Nephron (organoid): ENCODE results near the gene PLP2.
A peak's percentile ranks its signal among the peaks of the same experiment; 100 is the strongest.

Experiments
- H3K27ac Mint-ChIP-seq, 3 experiments: 2 replicates each; pipeline ENCODE4 v1.8.0; 2020; ENCODE audit warnings: mixed read lengths in 3 of 3, mild to moderate bottlenecking in 2 of 3, moderate library complexity in 1 of 3
- H3K27me3 Mint-ChIP-seq: 2 replicates; pipeline ENCODE4 v1.8.0; 2021; ENCODE audit warnings: low read depth, mild to moderate bottlenecking, moderate library complexity, mixed read lengths
- H3K36me3 Mint-ChIP-seq: 2 replicates; pipeline ENCODE4 v1.8.0; 2020; ENCODE audit warnings: low read depth, mixed read lengths
- H3K4me1 Mint-ChIP-seq: 2 replicates; pipeline ENCODE4 v1.8.0; 2020; ENCODE audit warnings: mixed read lengths
- H3K4me3 Mint-ChIP-seq, 3 experiments: 2 replicates each; pipeline ENCODE4 v1.8.0; 2020; ENCODE audit warnings: mild to moderate bottlenecking in 3 of 3, mixed read lengths in 3 of 3, moderate library complexity in 2 of 3
- H3K9me3 Mint-ChIP-seq: 2 replicates; pipeline ENCODE4 v1.8.0; 2020; ENCODE audit warnings: mixed read lengths
- TF ChIP-seq, protein P1 (sequence below), 3 experiments: fragments of 200-600 bp; sonication (generic); IDR thresholded peaks; one replicate each; pipeline ENCODE4 v1.5.0; 2021; ENCODE audit warnings: antibody characterized with exemption in 3 of 3; ENCODE audit not compliant: unreplicated experiment in 3 of 3

PLP2 gene

GRCh38 chrX:49193542-49193964 is 21.9 kb downstream of the PLP2 start:
- TF ChIP-seq, protein P1, sequence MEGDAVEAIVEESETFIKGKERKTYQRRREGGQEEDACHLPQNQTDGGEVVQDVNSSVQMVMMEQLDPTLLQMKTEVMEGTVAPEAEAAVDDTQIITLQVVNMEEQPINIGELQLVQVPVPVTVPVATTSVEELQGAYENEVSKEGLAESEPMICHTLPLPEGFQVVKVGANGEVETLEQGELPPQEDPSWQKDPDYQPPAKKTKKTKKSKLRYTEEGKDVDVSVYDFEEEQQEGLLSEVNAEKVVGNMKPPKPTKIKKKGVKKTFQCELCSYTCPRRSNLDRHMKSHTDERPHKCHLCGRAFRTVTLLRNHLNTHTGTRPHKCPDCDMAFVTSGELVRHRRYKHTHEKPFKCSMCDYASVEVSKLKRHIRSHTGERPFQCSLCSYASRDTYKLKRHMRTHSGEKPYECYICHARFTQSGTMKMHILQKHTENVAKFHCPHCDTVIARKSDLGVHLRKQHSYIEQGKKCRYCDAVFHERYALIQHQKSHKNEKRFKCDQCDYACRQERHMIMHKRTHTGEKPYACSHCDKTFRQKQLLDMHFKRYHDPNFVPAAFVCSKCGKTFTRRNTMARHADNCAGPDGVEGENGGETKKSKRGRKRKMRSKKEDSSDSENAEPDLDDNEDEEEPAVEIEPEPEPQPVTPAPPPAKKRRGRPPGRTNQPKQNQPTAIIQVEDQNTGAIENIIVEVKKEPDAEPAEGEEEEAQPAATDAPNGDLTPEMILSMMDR (IDR thresholded peaks at IDR 0.05; ENCODE audit: unreplicated experiment in 3 of 3), result no peak
- H3K4me3 Mint-ChIP-seq, result peak overlapping the region; percentile 19 to 68 (median 49)
- peaks cover 10% of the 10 kb centered on the region for H3K4me1 Mint-ChIP-seq
- H3K27me3 Mint-ChIP-seq, result peaks cover 8% of the 10 kb centered on the region
- H3K9me3 Mint-ChIP-seq, result peaks cover 17% of the 10 kb centered on the region
- H3K36me3 Mint-ChIP-seq, result no peaks in the 10 kb centered on the region
- peak overlapping the region in 1 of 3 experiments; percentile 12 for H3K27ac Mint-ChIP-seq

- H3K27me3 Mint-ChIP-seq, result peaks cover 18% of the 10 kb centered on the region
- H3K27ac Mint-ChIP-seq, result no peak overlapping the region
- TF ChIP-seq, protein P1 (IDR thresholded peaks at IDR 0.05; ENCODE audit: unreplicated experiment in 3 of 3), result no peak
- no peaks in the 10 kb centered on the region for H3K36me3 Mint-ChIP-seq
- peaks cover 24% of the 10 kb centered on the region for H3K9me3 Mint-ChIP-seq
- H3K4me1 Mint-ChIP-seq, result no peaks in the 10 kb centered on the region
- no peak overlapping the region for H3K4me3 Mint-ChIP-seq
Measured at GRCh38 chrX:49197543-49198087, 25.9 kb downstream of the PLP2 start.

- no peaks in the 10 kb centered on the region for H3K36me3 Mint-ChIP-seq
- peaks cover 20% of the 10 kb centered on the region for H3K27me3 Mint-ChIP-seq
- no peaks in the 10 kb centered on the region for H3K4me1 Mint-ChIP-seq
- peak overlapping the region in 1 of 3 experiments; percentile 19 for H3K4me3 Mint-ChIP-seq
- H3K9me3 Mint-ChIP-seq, result peaks cover 23% of the 10 kb centered on the region
- H3K27ac Mint-ChIP-seq, result no peak overlapping the region
- TF ChIP-seq, protein P1 (IDR thresholded peaks at IDR 0.05; ENCODE audit: unreplicated experiment in 3 of 3), result no peak
Measured at GRCh38 chrX:49198540-49199314, 27.0 kb downstream of the PLP2 start.

DNA sequence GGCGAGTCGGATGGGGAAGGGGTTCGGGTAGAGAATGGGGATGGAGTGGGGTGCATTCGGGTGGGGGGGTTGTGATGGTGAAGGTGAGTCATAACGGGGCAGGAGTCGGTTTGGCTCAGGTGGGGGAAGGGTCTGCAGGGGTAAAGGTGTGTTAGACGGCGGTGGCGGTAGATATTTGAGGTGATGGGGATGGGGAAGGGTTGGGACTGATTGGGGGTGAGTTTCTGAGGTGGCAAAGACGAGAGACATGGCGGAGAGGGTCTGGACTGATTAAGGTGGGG is 27.6 kb downstream of the PLP2 start:
- no peak overlapping the region for H3K27ac Mint-ChIP-seq
- TF ChIP-seq, protein P1 (IDR thresholded peaks at IDR 0.05; ENCODE audit: unreplicated experiment in 3 of 3), result no peak
- peaks cover 21% of the 10 kb centered on the region for H3K9me3 Mint-ChIP-seq
- peaks cover 22% of the 10 kb centered on the region for H3K27me3 Mint-ChIP-seq
- H3K4me1 Mint-ChIP-seq, result no peaks in the 10 kb centered on the region
- no peak overlapping the region for H3K4me3 Mint-ChIP-seq
- no peaks in the 10 kb centered on the region for H3K36me3 Mint-ChIP-seq

- Mint-ChIP-seq H3K27me3 (peaks cover 22% of the 10 kb centered on the region), H3K4me1 (no peaks in the 10 kb centered on the region), H3K4me3 (peak within 1 kb of the TSS; percentile 40 to 59 (median 48)), H3K9me3 (peaks cover 22% of the 10 kb centered on the region), H3K36me3 (no peaks in the 10 kb centered on the region), H3K27ac (no peak within 1 kb of the TSS)
- TF ChIP-seq, protein P1 (IDR thresholded peaks at IDR 0.05; ENCODE audit: unreplicated experiment in 3 of 3), result no peak
Measured at GRCh38 chrX:49199906-49200771, 28.4 kb downstream of the PLP2 start, which contains the start of gene SYP. TSS of gene SYP (minus strand) at chrX:49200193. CDS start at chrX:49200186, 7 bp downstream.
